Measurements from ENCODE around the gene MMRN1.

Gene MMRN1

DNA sequence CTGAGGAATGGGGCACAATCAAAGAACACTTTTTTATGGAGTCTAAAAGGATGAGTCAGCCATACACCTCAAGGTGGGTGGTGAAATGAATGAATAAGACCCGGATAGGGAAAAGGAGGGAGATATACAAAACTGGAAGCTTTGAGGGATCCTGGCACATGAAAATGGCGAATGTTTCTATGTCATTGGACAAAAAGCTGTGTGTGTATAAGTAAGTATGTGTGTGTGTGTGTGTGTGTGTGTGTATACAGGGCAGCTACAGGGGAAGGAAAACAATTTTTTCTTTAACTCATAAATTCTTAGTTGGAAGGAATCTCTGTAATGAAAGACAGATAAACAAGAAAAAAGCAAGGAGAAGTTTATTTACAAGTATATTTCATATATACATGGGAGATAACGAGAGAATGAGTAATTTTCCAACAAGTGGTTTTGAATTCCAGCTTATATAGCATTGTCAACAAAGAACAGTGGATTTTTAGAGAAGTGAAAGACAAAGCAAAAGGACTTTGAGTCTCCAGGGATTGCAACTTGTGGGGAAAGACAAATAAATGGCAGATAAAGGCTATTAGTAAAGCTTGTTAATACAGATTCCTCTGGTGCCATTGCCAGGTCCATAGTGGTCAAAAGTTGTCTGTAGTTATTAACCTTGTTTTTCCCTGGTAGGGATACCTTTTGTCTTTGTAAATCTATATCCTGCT is 99.7 kb downstream of the MMRN1 start:
- no peak for DNase-seq (ENCODE audit: low read depth in 1 of 2, low spot score in 1 of 2)

DNA sequence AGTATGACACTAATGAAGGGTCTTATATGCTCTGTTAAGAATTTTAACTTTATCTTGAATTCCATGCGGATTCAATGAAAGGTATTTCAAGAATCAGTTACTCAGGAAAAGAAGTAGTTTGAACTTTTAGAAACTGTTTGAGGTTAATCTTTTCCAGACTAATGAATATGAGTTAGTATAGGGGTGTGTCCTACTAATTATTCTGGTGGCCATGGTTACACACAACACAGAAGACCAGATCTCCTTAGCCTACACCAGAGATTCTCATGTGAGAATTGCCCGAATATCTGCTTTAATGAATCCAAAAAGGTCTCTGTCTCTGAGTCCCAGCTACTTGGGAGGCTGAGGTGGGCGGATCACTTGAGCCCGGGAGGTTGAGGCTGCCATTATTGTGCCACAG is 100.4 kb downstream of the MMRN1 start:
- no peak for DNase-seq (ENCODE audit: low read depth in 1 of 2, low spot score in 1 of 2)

DNA sequence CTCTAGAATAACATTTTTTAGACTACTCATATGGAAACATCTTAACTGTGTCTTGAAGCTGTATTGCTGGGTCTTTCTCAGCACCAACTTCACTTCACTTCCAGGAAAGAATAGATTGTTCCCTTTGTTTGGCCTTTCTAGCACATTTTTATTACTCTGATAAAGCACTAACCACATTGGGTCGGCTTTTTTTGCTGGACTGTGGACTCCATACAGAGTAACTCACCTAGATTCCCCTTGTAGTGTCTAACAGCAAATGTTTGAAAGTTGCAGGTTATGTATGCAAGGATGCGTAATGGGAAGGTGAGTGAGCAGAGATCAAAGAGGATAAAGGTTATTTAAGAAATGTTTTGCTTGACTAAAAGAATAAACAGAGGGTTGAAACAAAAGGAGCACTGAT is 101.2 kb downstream of the MMRN1 start:
- DNase-seq (ENCODE audit: low read depth in 1 of 2, low spot score in 1 of 2): no peak

DNA sequence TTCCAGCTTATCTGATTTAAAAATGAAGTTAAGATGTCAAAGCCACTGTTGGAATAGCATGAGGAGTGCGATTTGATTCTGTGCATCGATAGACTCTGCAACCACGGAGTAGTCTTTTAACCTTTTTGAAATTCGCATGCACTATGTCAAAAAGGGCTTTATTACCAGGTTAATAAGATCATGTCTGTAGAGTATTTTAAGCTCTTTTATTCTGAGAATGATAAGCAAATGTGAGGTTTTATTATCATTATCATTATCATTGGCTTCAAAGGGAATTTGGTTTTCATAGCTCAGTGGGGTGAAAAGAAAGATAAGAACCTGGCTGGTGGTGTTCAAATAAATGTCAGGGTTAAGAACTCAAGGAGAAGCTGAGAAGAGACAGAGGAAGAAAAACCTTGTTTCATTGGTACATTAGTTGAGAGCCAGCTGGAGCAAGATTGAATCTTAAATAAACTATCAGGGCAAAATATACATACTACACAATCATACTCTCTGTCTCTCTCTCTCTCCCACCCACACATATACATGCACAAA is 102.6 kb downstream of the MMRN1 start:
- no peak for DNase-seq (ENCODE audit: low read depth in 1 of 2, low spot score in 1 of 2)

DNA sequence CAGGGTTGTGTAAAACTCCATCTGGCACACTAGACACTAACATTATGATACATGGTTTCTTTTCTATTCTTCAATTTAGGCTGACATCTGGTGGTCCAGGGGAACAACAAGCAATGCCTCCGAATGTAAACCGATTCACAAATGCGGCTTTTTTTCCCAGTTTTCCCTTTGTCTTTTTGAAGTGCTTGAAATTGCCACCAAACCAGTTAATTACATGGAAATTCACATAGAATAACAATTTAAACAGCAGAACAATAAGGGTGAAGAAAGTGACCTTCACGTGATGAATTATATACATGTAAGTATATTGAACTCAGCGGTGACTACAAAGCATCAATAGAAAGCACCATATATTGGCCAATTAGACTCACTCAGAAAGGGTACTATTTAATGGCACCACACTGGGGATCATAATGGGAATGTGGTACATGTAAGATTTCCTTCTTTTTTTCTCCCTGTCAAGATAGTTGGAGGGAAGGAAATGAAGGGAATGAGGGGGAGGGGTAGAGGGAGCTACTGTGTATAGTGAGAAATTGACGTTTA is 103.9 kb downstream of the MMRN1 start:
- DNase-seq (ENCODE audit: low read depth in 1 of 2, low spot score in 1 of 2): no peak

DNA sequence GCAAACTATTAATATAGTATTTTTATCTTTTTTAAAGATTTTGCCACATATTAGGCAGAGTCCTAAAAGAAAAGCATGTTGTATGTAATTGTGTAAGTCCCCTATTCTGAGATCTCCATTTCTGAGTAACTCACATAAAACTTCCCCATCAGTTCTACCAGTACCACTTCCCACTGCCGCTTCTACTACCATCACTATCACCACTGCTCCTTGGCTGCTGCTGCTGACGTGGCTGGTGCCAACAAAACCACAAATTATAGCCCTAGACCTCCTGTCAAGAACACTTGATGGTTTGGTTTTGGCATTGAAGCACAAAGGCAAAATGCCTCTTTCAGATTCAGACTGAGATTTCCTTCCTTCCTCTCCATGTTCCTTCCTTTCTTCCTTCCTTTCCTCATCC is 106.4 kb downstream of the MMRN1 start:
- DNase-seq (ENCODE audit: low read depth in 1 of 2, low spot score in 1 of 2): no peak

DNA sequence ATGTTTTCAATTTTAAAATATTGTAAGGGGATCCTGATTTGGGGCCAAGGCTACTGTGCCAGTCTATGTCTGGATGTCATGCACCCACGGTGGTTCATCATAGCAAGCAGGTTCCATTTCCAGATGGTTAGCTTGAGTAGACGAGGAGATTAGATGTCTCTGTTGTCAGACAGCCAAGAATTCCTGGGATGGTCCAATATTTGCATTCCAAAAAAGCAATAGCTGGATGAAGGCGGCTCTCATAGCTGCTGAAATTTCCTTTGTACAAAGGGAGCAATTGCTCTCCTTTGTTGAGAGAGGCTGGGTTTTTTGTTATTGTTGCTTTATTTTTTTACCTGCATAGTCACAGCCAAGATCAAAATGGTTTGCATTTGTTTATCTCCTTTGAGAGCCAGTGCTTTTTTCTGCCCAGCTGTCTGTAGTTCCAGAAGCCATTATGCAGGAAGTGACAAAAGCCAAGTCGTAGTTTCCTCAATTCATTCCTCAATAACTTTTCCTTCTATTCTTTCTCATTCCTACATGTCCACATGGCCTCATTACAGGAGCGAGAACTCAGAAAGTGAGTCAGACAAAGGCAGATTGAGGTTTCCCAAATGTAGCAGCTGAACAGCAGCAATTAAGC is 107.9 kb downstream of the MMRN1 start:
- no peak for DNase-seq (ENCODE audit: low read depth in 1 of 2, low spot score in 1 of 2)
